ENCODE results near the gene SPTLC2. TPM values are rescaled to one million over a fixed set of nuclear protein-coding genes. Genes with fewer than 3 reads are reported as not detected.
A peak's percentile ranks its signal among the peaks of the same experiment; 100 is the strongest.

The SPTLC2 gene
- total RNA-seq, 3 donors from 2014 or later = 18.1 to 23.7 (median 23.2) TPM

DNA sequence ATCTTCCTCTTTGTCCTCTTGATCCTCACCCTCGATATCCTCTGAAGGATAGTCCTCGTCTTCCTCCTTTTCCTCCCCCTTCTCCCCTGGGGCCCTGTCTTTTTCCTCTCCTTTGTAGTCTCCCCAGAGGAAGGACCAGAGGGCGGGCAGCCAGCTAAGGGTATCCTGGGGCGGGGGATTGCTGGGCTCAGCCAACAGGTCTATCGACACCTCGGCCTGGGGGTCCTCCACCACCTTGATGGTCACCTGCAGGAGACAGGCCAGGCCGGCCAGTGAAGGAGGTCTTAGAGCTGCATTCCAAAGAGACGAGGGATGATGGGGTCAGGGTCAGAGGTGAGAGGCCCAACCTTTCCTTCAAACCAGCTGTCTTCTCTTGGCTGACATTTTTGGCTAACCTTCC, 134.0 kb downstream of the SPTLC2 start:
- Mint-ChIP-seq H3K4me3 (no peak overlapping the region), H3K27me3 (ENCODE audit: low read depth) (no peaks in the 10 kb centered on the region), H3K36me3 (ENCODE audit: insufficient read depth) (no peaks in the 10 kb centered on the region), H3K9me3 (no peaks in the 10 kb centered on the region), H3K4me1 (ENCODE audit: low read depth) (no peaks in the 10 kb centered on the region)
- DNase-seq (no peak), ATAC-seq (no peak)

- DNase-seq (no peak), ATAC-seq (no peak)
- no peaks in the 10 kb centered on the region for H3K36me3 Mint-ChIP-seq (ENCODE audit: insufficient read depth)
- no peak overlapping the region for H3K4me3 Mint-ChIP-seq
- H3K9me3 Mint-ChIP-seq = no peaks in the 10 kb centered on the region
- no peaks in the 10 kb centered on the region for H3K4me1 Mint-ChIP-seq (ENCODE audit: low read depth)
- no peaks in the 10 kb centered on the region for H3K27me3 Mint-ChIP-seq (ENCODE audit: low read depth)
Observed at GRCh38 chr14:77478796-77479195, 137.6 kb downstream of the SPTLC2 start.

- ATAC-seq = no peak
- H3K4me3 Mint-ChIP-seq = no peak overlapping the region
- no peaks in the 10 kb centered on the region for H3K27me3 Mint-ChIP-seq (ENCODE audit: low read depth)
- DNase-seq = no peak
- no peaks in the 10 kb centered on the region for H3K4me1 Mint-ChIP-seq (ENCODE audit: low read depth)
- H3K9me3 Mint-ChIP-seq = no peaks in the 10 kb centered on the region
- no peaks in the 10 kb centered on the region for H3K36me3 Mint-ChIP-seq (ENCODE audit: insufficient read depth)
Observed at GRCh38 chr14:77478029-77478428, 138.4 kb downstream of the SPTLC2 start.

GRCh38 chr14:77475432-77476115, 140.9 kb downstream of the SPTLC2 start:
- H3K4me1 Mint-ChIP-seq (ENCODE audit: low read depth) = no peaks in the 10 kb centered on the region
- no peak overlapping the region for H3K4me3 Mint-ChIP-seq
- DNase-seq = no peak
- no peaks in the 10 kb centered on the region for H3K9me3 Mint-ChIP-seq
- ATAC-seq = no peak
- no peaks in the 10 kb centered on the region for H3K36me3 Mint-ChIP-seq (ENCODE audit: insufficient read depth)
- H3K27me3 Mint-ChIP-seq (ENCODE audit: low read depth) = no peaks in the 10 kb centered on the region

DNA sequence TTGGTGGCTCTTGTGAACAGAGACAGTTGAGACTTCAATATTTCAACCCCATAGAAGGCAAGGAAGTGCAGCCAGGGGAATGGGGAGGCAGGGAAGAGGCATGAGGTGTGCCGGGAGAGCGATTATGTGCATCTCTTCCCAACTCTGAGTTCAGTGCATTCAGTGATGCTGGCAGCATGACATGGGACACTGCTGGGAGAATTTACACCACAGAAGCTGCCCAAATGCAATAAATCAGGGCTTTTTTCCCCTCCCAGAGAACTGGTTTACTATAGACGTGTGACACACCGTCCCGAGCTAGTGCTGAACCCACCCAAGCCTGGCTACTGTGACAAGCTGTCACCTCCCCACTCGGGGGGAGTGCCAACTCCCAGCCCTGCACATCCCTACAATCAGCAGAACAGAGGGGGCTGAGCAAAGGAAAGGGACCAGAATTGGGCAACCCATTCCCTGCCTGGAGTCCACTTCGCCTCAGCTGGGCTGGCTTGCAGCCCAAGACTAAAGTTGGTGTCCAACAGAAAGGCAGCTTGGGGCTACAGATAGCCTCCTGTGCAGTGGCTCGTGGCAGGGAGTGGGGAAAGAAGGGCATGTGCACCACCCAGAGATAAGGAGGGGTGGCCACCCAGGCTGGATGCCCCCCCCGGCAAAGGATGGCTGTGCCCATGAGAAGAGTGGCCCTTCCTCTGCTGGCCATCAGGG, 141.8 kb downstream of the SPTLC2 start:
- H3K9me3 Mint-ChIP-seq = no peaks in the 10 kb centered on the region
- peaks cover 2% of the 10 kb centered on the region for H3K36me3 Mint-ChIP-seq (ENCODE audit: insufficient read depth)
- no peaks in the 10 kb centered on the region for H3K27me3 Mint-ChIP-seq (ENCODE audit: low read depth)
- H3K4me1 Mint-ChIP-seq (ENCODE audit: low read depth) = no peaks in the 10 kb centered on the region
- DNase-seq = no peak
- H3K4me3 Mint-ChIP-seq = no peak overlapping the region
- ATAC-seq = no peak

DNA sequence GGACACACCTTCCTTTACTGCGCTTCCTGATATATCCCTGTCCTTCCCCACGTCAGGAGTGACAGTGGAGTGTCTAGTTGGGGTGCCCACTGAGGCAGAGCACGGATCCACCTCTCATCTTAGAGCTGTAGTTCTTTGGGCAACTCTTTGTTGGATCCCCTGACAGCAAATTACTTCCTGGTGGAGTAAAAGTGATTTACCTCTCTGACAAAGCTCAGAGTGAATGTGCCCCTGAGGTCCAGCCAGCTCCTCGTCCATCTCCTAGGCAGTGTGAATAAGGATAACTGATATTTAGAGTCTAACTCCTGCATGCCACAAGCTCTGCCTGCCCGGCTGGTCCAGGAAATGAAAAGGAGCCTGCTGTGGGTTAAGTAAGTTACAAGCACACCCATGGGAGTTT, 142.5 kb downstream of the SPTLC2 start:
- H3K4me3 Mint-ChIP-seq = no peak overlapping the region
- ATAC-seq (no peak), DNase-seq (no peak)
- no peaks in the 10 kb centered on the region for H3K27me3 Mint-ChIP-seq (ENCODE audit: low read depth)
- H3K4me1 Mint-ChIP-seq (ENCODE audit: low read depth) = no peaks in the 10 kb centered on the region
- peaks cover 8% of the 10 kb centered on the region for H3K36me3 Mint-ChIP-seq (ENCODE audit: insufficient read depth)
- no peaks in the 10 kb centered on the region for H3K9me3 Mint-ChIP-seq

DNA sequence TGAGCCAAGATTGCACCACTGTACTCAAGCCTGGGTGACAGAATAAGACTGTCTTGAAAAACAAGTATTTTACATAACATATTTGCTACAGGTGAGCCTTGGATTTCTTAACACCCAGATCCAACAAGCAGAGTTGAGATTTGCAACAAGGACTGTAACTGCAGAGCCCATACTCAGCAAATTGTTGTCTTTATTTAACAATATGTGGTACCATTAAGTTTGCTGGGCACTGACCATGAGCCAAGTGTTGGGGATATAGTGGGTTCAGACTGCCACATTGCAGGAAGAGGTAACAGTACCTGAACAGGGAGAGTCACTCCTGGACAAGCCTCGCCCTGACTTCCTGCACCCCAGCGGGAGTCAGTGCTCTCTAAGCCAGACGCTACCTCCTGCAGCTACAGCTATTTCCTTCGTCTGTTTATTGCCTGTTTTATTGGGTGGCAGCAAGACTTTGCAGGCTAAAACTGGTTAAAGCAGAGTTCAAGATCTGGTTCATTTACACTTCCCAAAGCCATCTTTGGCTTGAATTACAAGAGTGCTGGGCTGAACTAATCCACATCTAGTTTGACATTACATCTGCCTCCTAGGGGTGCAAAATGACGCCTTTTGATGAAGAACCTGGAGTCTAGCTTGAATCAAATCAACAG, 146.1 kb downstream of the SPTLC2 start:
- Mint-ChIP-seq H3K27me3 (ENCODE audit: low read depth) (no peaks in the 10 kb centered on the region), H3K4me3 (no peak overlapping the region), H3K4me1 (ENCODE audit: low read depth) (no peaks in the 10 kb centered on the region), H3K36me3 (ENCODE audit: insufficient read depth) (peaks cover 15% of the 10 kb centered on the region), H3K9me3 (no peaks in the 10 kb centered on the region)
- DNase-seq = no peak
- ATAC-seq = no peak

- peaks cover 20% of the 10 kb centered on the region for H3K36me3 Mint-ChIP-seq (ENCODE audit: insufficient read depth)
- no peaks in the 10 kb centered on the region for H3K9me3 Mint-ChIP-seq
- H3K27me3 Mint-ChIP-seq (ENCODE audit: low read depth) = no peaks in the 10 kb centered on the region
- DNase-seq (no peak), ATAC-seq (no peak)
- no peak overlapping the region for H3K4me3 Mint-ChIP-seq
- no peaks in the 10 kb centered on the region for H3K4me1 Mint-ChIP-seq (ENCODE audit: low read depth)
Observed at GRCh38 chr14:77469539-77469938, 146.9 kb downstream of the SPTLC2 start.

GRCh38 chr14:77469067-77469505, 147.4 kb downstream of the SPTLC2 start:
- ATAC-seq (no peak), DNase-seq (no peak)
- Mint-ChIP-seq H3K36me3 (ENCODE audit: insufficient read depth) (peaks cover 22% of the 10 kb centered on the region), H3K27me3 (ENCODE audit: low read depth) (no peaks in the 10 kb centered on the region), H3K4me3 (no peak overlapping the region), H3K9me3 (no peaks in the 10 kb centered on the region), H3K4me1 (ENCODE audit: low read depth) (no peaks in the 10 kb centered on the region)

- H3K4me1 Mint-ChIP-seq (ENCODE audit: low read depth) = no peaks in the 10 kb centered on the region
- peaks cover 24% of the 10 kb centered on the region for H3K36me3 Mint-ChIP-seq (ENCODE audit: insufficient read depth)
- ATAC-seq = no peak
- H3K27me3 Mint-ChIP-seq (ENCODE audit: low read depth) = no peaks in the 10 kb centered on the region
- H3K4me3 Mint-ChIP-seq = no peak overlapping the region
- DNase-seq = no peak
- no peaks in the 10 kb centered on the region for H3K9me3 Mint-ChIP-seq
Observed at GRCh38 chr14:77467801-77468200, 148.6 kb downstream of the SPTLC2 start.

- H3K27me3 Mint-ChIP-seq (ENCODE audit: low read depth) = no peaks in the 10 kb centered on the region
- H3K36me3 Mint-ChIP-seq (ENCODE audit: insufficient read depth) = peaks cover 31% of the 10 kb centered on the region
- no peak for ATAC-seq
- peak; percentile 47 for DNase-seq
- H3K9me3 Mint-ChIP-seq = no peaks in the 10 kb centered on the region
- peaks cover 31% of the 10 kb centered on the region for H3K4me1 Mint-ChIP-seq (ENCODE audit: low read depth)
- H3K4me3 Mint-ChIP-seq = peak overlapping the region; percentile 100
Observed at GRCh38 chr14:77459072-77459723, 157.2 kb downstream of the SPTLC2 start.

GRCh38 chr14:77458249-77458950, 158.0 kb downstream of the SPTLC2 start:
- peak overlapping the region; percentile 100 for H3K4me3 Mint-ChIP-seq

DNA sequence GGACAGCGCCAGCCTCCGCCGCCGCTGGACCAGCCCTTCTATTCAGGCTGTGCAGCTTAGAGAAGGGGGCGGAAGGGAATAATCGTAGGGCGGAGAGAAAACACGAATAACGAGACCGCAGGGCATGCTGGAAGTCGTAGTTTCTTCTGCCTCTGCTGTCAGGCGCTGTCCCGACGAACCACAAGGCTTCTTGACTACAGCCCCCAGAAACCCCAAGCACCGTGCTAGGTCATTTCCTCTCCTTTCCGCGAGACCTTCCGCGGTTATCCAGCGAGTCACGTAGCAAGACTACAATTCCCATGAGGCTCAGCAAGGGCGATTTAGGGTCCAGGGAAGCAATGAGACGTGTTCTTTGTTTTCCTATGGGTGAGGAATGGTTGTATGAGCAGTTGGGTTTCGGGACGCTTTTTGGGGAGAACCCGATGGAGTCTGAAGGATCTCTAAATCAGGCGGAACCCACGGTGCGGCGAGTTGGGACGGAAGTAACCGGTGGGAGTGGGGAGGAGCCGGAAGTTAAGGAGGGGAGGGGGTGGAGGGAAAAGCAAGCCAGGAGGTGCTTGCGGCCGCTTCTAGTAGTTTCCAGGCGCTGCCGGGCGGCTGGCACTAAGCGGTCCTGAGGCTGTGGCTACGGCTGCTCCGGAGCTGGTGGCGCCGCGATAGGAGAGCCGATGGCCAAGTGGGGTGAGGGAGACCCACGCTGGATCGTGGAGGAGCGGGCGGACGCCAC, 158.8 kb downstream of the SPTLC2 start, which contains the start of the genes AHSA1 and VIPAS39:
TSS of gene AHSA1 (plus strand) at position 572 of the 727 bp plus-strand sequence. CDS start at position 669, 97 bp downstream.
TSS of gene VIPAS39 (minus strand) at position 80 of the 727 bp plus-strand sequence. CDS start 3,499 bp downstream, outside the sequence.
- Mint-ChIP-seq H3K9me3 (no peaks in the 10 kb centered on the region), H3K36me3 (ENCODE audit: insufficient read depth) (peaks cover 34% of the 10 kb centered on the region), H3K4me1 (ENCODE audit: low read depth) (peaks cover 35% of the 10 kb centered on the region), H3K4me3 (peak within 1 kb of the TSS; percentile 100), H3K27me3 (ENCODE audit: low read depth) (no peaks in the 10 kb centered on the region)
- ATAC-seq (peak; percentile 96), DNase-seq (peak; percentile 85)

More at GRCh38 chr14:77458249-77458950, 158.0 kb downstream of the SPTLC2 start:
- DNase-seq = no peak
- H3K27me3 Mint-ChIP-seq (ENCODE audit: low read depth) = no peaks in the 10 kb centered on the region
- peak in 1 of 2 donors; percentile 16 for ATAC-seq
- H3K9me3 Mint-ChIP-seq = no peaks in the 10 kb centered on the region
- peaks cover 31% of the 10 kb centered on the region for H3K4me1 Mint-ChIP-seq (ENCODE audit: low read depth)
- peaks cover 31% of the 10 kb centered on the region for H3K36me3 Mint-ChIP-seq (ENCODE audit: insufficient read depth)
